ENCODE measurements around the gene PAK3. TPM values are rescaled to one million over a fixed set of nuclear protein-coding genes. Genes with fewer than 3 reads are reported as not detected.
A peak's percentile ranks its signal among the peaks of the same experiment; 100 is the strongest.

Gene PAK3
- total and polyA plus RNA-seq, 2 of the 4 experiments (the other 2 are of a cell fraction), result 0.22 to 0.36 TPM

DNA sequence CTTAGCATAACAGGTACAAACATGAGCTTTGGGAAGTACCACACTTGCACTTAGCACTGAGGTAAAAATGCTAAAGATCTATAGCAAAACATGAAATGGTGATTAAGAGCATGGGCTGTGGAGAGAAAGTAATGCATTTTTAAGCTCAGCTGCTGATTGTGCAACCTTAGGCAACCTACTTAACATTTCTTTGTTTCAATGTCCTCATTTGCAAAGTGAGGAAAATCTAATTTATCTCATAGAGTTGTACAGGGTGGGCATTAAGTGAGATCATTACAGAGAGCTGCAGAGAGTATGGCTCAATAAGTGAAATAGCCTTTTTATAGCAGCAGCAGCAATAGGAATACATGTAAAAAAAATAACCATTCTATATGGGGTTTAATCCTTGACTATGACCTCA lies 87.0 kb downstream of the PAK3 start:
- no peak overlapping the region for H3K9ac ChIP-seq (ENCODE audit: low read depth, low read length)
- H3K9me1 ChIP-seq (ENCODE audit: insufficient read depth, low read length), result no peaks in the 10 kb centered on the region
- no peak overlapping the region for H3K56ac ChIP-seq (ENCODE audit: extremely low read depth, insufficient read depth, low read length)
- H2BK5ac ChIP-seq (ENCODE audit: low read depth, low read length, poor library complexity, severe bottlenecking), result no peak overlapping the region
- no peak overlapping the region for H3K27ac ChIP-seq (ENCODE audit: insufficient read depth, low read length)
- DNase-seq (no peak), ATAC-seq (ENCODE audit: low read depth) (no peak)
- TF ChIP-seq CEBPB (IDR thresholded peaks at IDR 0.05; ENCODE audit: low read depth, low read length) (peak; percentile 63), CHD1 (IDR thresholded peaks at IDR 0.05; ENCODE audit: low read depth, low read length) (no peak)
- no peak overlapping the region for H3K4me2 ChIP-seq (ENCODE audit: low read depth, low read length)
- BruUV-seq (replicated peaks), result no TSS peak
- no peak overlapping the region for H3K18ac ChIP-seq (ENCODE audit: low read depth, low read length)
- H2BK120ac ChIP-seq (ENCODE audit: low read depth, low read length), result no peak overlapping the region
- H3K14ac ChIP-seq (replicated peaks; ENCODE audit: low read depth, low read length), result no peak overlapping the region
- H3K9me3 ChIP-seq (ENCODE audit: control insufficient read depth, insufficient read depth, low read length), result no peaks in the 10 kb centered on the region
- H3K4me3 ChIP-seq (ENCODE audit: insufficient read depth, low read depth, low read length), result no peak overlapping the region
- H2BK20ac ChIP-seq (ENCODE audit: low read depth, low read length), result no peak overlapping the region
- H4K8ac ChIP-seq (ENCODE audit: low read depth in 2 of 2, low read length in 2 of 2), result no peak overlapping the region
- no peak overlapping the region for H4K5ac ChIP-seq (ENCODE audit: low read depth, low read length)
- no peaks in the 10 kb centered on the region for H3K79me1 ChIP-seq (ENCODE audit: low read depth in 1 of 2, low read length in 2 of 2)
- no peaks in the 10 kb centered on the region for H3K36me3 ChIP-seq (ENCODE audit: control insufficient read depth, insufficient read depth, low read length)
- no peak overlapping the region for H2AK9ac ChIP-seq (replicated peaks; ENCODE audit: low read depth, low read length, poor library complexity)
- H2AFZ ChIP-seq (replicated peaks; ENCODE audit: low read length, poor library complexity), result no peak overlapping the region
- intact Hi-C loops (cut with micrococcal nuclease) (no loop called here), in situ Hi-C loops (cut with MboI; ENCODE audit: low sequenced_read_pairs) (no loop called here), dilution Hi-C loops (cut with HindIII; ENCODE audit: low sequenced_read_pairs, unreplicated experiment) (no loop called here)
- no peak overlapping the region for H4K91ac ChIP-seq (ENCODE audit: insufficient read depth, low read depth, low read length)
- CTCF ChIA-PET, result no interaction called here
- H2AK5ac ChIP-seq (ENCODE audit: low read depth, low read length), result no peak overlapping the region
- H2BK15ac ChIP-seq (ENCODE audit: low read depth, low read length), result no peak overlapping the region
- H3K4me1 ChIP-seq (ENCODE audit: control insufficient read depth, insufficient read depth, low read length), result no peaks in the 10 kb centered on the region
- no peaks in the 10 kb centered on the region; the same call in 1 of the 2 replicates for H3K27me3 ChIP-seq (ENCODE audit: control insufficient read depth, insufficient read depth, low read length)
- H4K20me1 ChIP-seq (ENCODE audit: insufficient read depth, low read length), result no peaks in the 10 kb centered on the region
- no peak overlapping the region for H3K23ac ChIP-seq (ENCODE audit: low read depth, low read length)
- no peak overlapping the region for H3K4ac ChIP-seq (ENCODE audit: low read depth, low read length)
- POLR2A ChIA-PET (ENCODE audit: unreplicated experiment), result no interaction called here
